ENCODE results near the gene C16orf82.

DNA sequence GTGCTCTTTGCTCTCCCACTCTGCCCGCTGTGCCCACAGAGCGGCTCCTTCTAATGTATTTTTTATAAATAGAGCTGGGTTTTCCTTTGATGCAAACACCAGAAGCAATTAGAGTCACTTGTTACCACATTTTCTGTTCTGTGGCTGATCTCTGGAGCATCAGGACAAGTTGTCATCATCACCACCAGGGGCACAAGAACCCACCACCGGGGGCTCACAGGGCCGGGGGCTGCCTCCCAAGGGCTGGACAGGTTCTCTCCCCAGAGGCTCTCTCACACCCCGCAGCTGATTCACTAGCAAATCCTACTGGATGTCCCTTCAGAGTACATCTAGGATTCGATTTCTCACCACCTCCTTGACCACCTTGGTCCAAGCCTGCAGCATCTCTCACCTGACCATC is 18.5 kb downstream of the C16orf82 start:
- no peak for TF ChIP-seq NFATC3 (IDR thresholded peaks at IDR 0.05)
- no peak for TF ChIP-seq JUNB (CRISPR knock-in tag; conservative IDR thresholded peaks at IDR 0.05)
- no peak for TF ChIP-seq POLR2AphosphoS5 (IDR thresholded peaks at IDR 0.05; ENCODE audit: control insufficient read depth, insufficient read depth, low read depth, low read length)
- no peak for TF ChIP-seq TBP (optimal IDR thresholded peaks at IDR 0.05; ENCODE audit: low read depth, low read length)
- TF ChIP-seq ZNF76 (CRISPR knock-in tag; IDR thresholded peaks at IDR 0.05; ENCODE audit: borderline replicate concordance) = no peak
- TF ChIP-seq ZSCAN29 (IDR thresholded peaks at IDR 0.05) = no peak
- TF ChIP-seq, protein P1, sequence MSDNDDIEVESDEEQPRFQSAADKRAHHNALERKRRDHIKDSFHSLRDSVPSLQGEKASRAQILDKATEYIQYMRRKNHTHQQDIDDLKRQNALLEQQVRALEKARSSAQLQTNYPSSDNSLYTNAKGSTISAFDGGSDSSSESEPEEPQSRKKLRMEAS (CRISPR knock-in tag; IDR thresholded peaks at IDR 0.05) = no peak
- TF ChIP-seq DDX20 (tag; IDR thresholded peaks at IDR 0.05; ENCODE audit: low read depth) = no peak
- no peak for TF ChIP-seq GATAD2A (IDR thresholded peaks at IDR 0.05)
- TF ChIP-seq BCL6 (CRISPR knock-in tag; IDR thresholded peaks at IDR 0.05) = no peak
